ENCODE data around the gene ROR1.

Gene ROR1

DNA sequence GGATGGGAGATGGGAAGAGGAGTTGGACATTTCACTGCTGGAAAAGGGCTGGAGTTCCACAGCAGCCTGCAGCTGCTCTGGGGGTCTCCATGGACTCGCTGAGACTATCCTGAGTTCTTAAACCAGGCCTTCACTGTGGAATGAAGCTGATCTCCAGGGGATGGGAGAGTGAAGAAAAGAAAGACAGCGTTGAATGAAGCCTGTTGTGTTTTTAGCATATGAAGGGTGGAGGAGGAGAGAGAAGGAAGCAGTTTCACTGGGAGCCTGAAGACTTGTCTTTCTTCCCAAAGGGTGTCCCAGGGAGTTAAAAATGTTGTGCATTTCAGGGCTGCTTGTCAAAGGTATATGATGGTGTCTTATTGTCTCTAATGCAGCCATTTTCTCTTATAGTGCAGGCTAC, 9.2 kb downstream of the ROR1 start:
- TF ChIP-seq POLR2AphosphoS5 (IDR thresholded peaks at IDR 0.05; ENCODE audit: low read depth, low read length), result no peak
- TF ChIP-seq TAF1 (IDR thresholded peaks at IDR 0.05; ENCODE audit: borderline replicate concordance, insufficient read depth, low read length), result no peak
- no peak for TF ChIP-seq REST (IDR thresholded peaks at IDR 0.05; ENCODE audit: insufficient read depth in 1 of 2, low read depth in 2 of 2, low read length in 2 of 2)
- TF ChIP-seq FOXP2 (optimal IDR thresholded peaks at IDR 0.05; ENCODE audit: borderline replicate concordance, extremely low read depth, extremely low read length, insufficient read depth), result no peak
- no peak for TF ChIP-seq SIN3A (IDR thresholded peaks at IDR 0.05; ENCODE audit: borderline replicate concordance, insufficient read depth, low read length)

GRCh38 chr1:63784083-63784482, 10.3 kb downstream of the ROR1 start:
- TF ChIP-seq SIN3A (IDR thresholded peaks at IDR 0.05; ENCODE audit: borderline replicate concordance, insufficient read depth, low read length), result no peak
- TF ChIP-seq REST (IDR thresholded peaks at IDR 0.05; ENCODE audit: insufficient read depth in 1 of 2, low read depth in 2 of 2, low read length in 2 of 2), result no peak
- TF ChIP-seq FOXP2 (optimal IDR thresholded peaks at IDR 0.05; ENCODE audit: borderline replicate concordance, extremely low read depth, extremely low read length, insufficient read depth), result no peak
- TF ChIP-seq POLR2AphosphoS5 (IDR thresholded peaks at IDR 0.05; ENCODE audit: low read depth, low read length), result no peak
- TF ChIP-seq TAF1 (IDR thresholded peaks at IDR 0.05; ENCODE audit: borderline replicate concordance, insufficient read depth, low read length), result no peak

GRCh38 chr1:63784489-63785390, 10.9 kb downstream of the ROR1 start:
- TF ChIP-seq FOXP2 (optimal IDR thresholded peaks at IDR 0.05; ENCODE audit: borderline replicate concordance, extremely low read depth, extremely low read length, insufficient read depth) (no peak), REST (IDR thresholded peaks at IDR 0.05; ENCODE audit: insufficient read depth in 1 of 2, low read depth in 2 of 2, low read length in 2 of 2) (no peak), POLR2AphosphoS5 (IDR thresholded peaks at IDR 0.05; ENCODE audit: low read depth, low read length) (no peak), SIN3A (IDR thresholded peaks at IDR 0.05; ENCODE audit: borderline replicate concordance, insufficient read depth, low read length) (no peak), TAF1 (IDR thresholded peaks at IDR 0.05; ENCODE audit: borderline replicate concordance, insufficient read depth, low read length) (no peak)

DNA sequence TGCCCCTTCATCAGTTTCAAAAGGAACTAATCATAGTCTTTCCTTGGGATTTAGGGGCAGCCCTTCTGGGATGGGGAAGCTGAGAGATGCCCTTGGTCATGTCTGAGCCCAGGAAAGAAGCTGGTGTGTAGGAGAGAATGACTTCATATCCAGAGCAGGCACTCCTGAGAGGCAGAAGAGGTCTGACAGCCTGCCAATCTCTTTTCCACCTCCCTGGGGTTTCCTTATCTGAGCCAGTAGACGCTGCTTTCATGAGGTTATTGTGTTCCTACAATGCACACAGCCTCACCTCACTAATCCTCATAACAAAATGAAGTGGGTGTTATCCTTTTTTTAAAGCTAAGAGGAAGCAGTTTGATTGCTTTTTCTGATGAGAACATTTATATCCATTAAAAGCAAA, 14.1 kb downstream of the ROR1 start:
- no peak for TF ChIP-seq SIN3A (IDR thresholded peaks at IDR 0.05; ENCODE audit: borderline replicate concordance, insufficient read depth, low read length)

DNA sequence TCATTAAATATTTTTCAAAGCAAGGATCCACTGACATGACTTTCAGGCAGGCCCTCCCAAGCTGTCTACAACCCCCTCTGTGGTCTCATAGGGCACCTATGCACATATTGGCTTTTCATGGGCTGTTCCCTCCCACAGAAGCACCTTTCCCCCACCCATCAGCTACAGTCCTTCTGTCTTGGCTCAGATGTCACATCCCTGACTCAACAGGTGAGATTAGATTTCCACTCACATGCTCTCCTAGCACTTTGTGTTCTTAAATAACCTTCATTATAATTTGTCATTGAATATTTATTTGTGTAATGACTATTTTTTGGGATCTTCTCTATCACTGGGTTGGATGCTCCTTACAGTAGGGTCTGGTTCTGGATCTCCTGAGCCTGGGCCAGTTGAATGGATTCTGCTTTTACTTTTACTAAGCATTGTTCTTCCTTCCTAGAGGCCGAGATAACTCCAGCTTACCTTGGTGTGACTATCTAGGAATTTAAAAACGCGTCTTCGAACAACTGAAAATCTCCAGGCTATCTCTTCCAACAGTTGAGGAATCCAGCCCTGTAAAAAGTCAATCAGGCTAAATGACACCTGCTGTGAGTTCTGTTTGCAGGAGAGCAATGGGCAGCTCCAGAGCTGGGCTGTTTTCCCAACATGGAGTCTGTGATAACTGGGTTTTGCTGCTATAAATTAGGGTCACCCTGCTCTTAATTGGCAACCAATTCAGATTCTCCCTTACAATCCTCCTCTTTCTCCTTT, 16.2 kb downstream of the ROR1 start:
- TF ChIP-seq FOXP2 (optimal IDR thresholded peaks at IDR 0.05; ENCODE audit: borderline replicate concordance, extremely low read depth, extremely low read length, insufficient read depth) (no peak), TAF1 (IDR thresholded peaks at IDR 0.05; ENCODE audit: borderline replicate concordance, insufficient read depth, low read length) (no peak), REST (IDR thresholded peaks at IDR 0.05; ENCODE audit: insufficient read depth in 1 of 2, low read depth in 2 of 2, low read length in 2 of 2) (no peak), POLR2AphosphoS5 (IDR thresholded peaks at IDR 0.05; ENCODE audit: low read depth, low read length) (no peak), SIN3A (IDR thresholded peaks at IDR 0.05; ENCODE audit: borderline replicate concordance, insufficient read depth, low read length) (no peak)
